IMR-90 (cell line): Measurements from ENCODE around the gene MBD3L2B. TPM values are rescaled to one million over a fixed set of nuclear protein-coding genes. Genes with fewer than 3 reads are reported as not detected.

Experiments
- ATAC-seq: fragments of 200-7000 bp; cut with Tn5 transposase; 2 replicates; pipeline ENCODE4 v1.9.1; 2020; ENCODE audit warnings: low read depth, mild to moderate bottlenecking, moderate library complexity
- BruUV-seq: library from RNA; stranded (reverse); fragments of 400-500 nt; replicated peaks from 2 replicates; lab custom pipeline; 2021; lab: Mats Ljungman, UMichigan
- CTCF ChIA-PET: fragments of 300-600 bp; formaldehyde crosslinking; extraction: SDS; loops from one replicate; lab custom pipeline; 2021; ENCODE audit warnings: antibody characterized with exemption; lab: Yijun Ruan, JAX
- POLR2A ChIA-PET: fragments of 300-600 bp; sonication (Branson Sonifier 250); formaldehyde crosslinking; loops from one replicate; lab custom pipeline; 2022; ENCODE audit warnings: antibody characterized with exemption; ENCODE audit not compliant: unreplicated experiment; lab: Charles Lee
- DNase-seq: peaks from one replicate; pipeline ENCODE4 v3.0.0; 2013
- H2AFZ ChIP-seq: replicated peaks from 2 replicates; pipeline ENCODE3; 2013; ENCODE audit warnings: low read length, mild to moderate bottlenecking; ENCODE audit not compliant: poor library complexity
- H2AK5ac ChIP-seq: 2 replicates; pipeline ENCODE4 v1.6.1; 2013; ENCODE audit warnings: low read depth, low read length, inconsistent platforms
- H2AK9ac ChIP-seq: replicated peaks from 2 replicates; pipeline ENCODE3; 2013; ENCODE audit warnings: mild to moderate bottlenecking, low read depth, low read length, moderate library complexity; ENCODE audit not compliant: poor library complexity
- H2BK120ac ChIP-seq: 2 replicates; pipeline ENCODE4 v1.6.1; 2013; ENCODE audit warnings: low read depth, low read length, inconsistent platforms
- H2BK15ac ChIP-seq: 3 replicates; pipeline ENCODE4 v1.6.1; 2013; ENCODE audit warnings: low read depth, low read length, inconsistent platforms
- H2BK20ac ChIP-seq: 2 replicates; pipeline ENCODE4 v1.6.1; 2013; ENCODE audit warnings: low read depth, mild to moderate bottlenecking, inconsistent platforms, low read length, moderate library complexity
- H2BK5ac ChIP-seq: 2 replicates; pipeline ENCODE4 v1.6.1; 2013; ENCODE audit warnings: mild to moderate bottlenecking, low read depth, low read length, inconsistent platforms; ENCODE audit not compliant: poor library complexity, severe bottlenecking
- H3K14ac ChIP-seq: replicated peaks from 2 replicates; pipeline ENCODE4 v1.6.1; 2013; ENCODE audit warnings: low read depth, low read length, inconsistent platforms
- H3K18ac ChIP-seq: 2 replicates; pipeline ENCODE4 v1.6.1; 2013; ENCODE audit warnings: low read depth, low read length, control low read depth
- H3K23ac ChIP-seq: 2 replicates; pipeline ENCODE4 v1.6.1; 2013; ENCODE audit warnings: low read depth, low read length, inconsistent platforms
- H3K27ac ChIP-seq: 2 replicates; pipeline ENCODE4 v1.5.1; 2013; ENCODE audit warnings: mild to moderate bottlenecking, control low read depth, low read length; ENCODE audit not compliant: insufficient read depth
- H3K27me3 ChIP-seq: 2 replicates; pipeline ENCODE4 v1.6.1; 2013; ENCODE audit warnings: low read length; ENCODE audit not compliant: control insufficient read depth, insufficient read depth
- H3K36me3 ChIP-seq: 2 replicates; pipeline ENCODE4 v1.6.1; 2013; ENCODE audit warnings: low read length, mixed read lengths; ENCODE audit not compliant: control insufficient read depth, insufficient read depth
- H3K4ac ChIP-seq: 2 replicates; pipeline ENCODE4 v1.6.1; 2013; ENCODE audit warnings: low read depth, low read length, inconsistent platforms
- H3K4me1 ChIP-seq: 2 replicates; pipeline ENCODE4 v1.6.1; 2013; ENCODE audit warnings: low read length, mixed read lengths; ENCODE audit not compliant: control insufficient read depth, insufficient read depth
- H3K4me2 ChIP-seq: 2 replicates; pipeline ENCODE4 v1.6.1; 2013; ENCODE audit warnings: low read depth, mild to moderate bottlenecking, control low read depth, low read length, moderate library complexity
- H3K4me3 ChIP-seq: 2 replicates; pipeline ENCODE4 v1.5.1; 2013; ENCODE audit warnings: low read depth, mild to moderate bottlenecking, control low read depth, low read length, moderate library complexity; ENCODE audit not compliant: insufficient read depth
- H3K56ac ChIP-seq: 2 replicates; pipeline ENCODE4 v1.6.1; 2013; ENCODE audit warnings: low read length, inconsistent platforms; ENCODE audit not compliant: insufficient read depth; ENCODE audit errors: extremely low read depth
- H3K79me1 ChIP-seq, 2 experiments: 2 replicates each; pipeline ENCODE4 v1.6.1; 2013; ENCODE audit warnings: low read length in 2 of 2, inconsistent platforms in 1 of 2, low read depth in 1 of 2
- H3K9ac ChIP-seq: 2 replicates; pipeline ENCODE4 v1.6.1; 2013; ENCODE audit warnings: low read depth, low read length, control low read depth
- H3K9me1 ChIP-seq: 2 replicates; pipeline ENCODE4 v1.6.1; 2013; ENCODE audit warnings: low read length, inconsistent platforms; ENCODE audit not compliant: insufficient read depth
- H3K9me3 ChIP-seq: 2 replicates; pipeline ENCODE4 v1.6.1; 2013; ENCODE audit warnings: low read length; ENCODE audit not compliant: control insufficient read depth, insufficient read depth
- H4K20me1 ChIP-seq: 2 replicates; pipeline ENCODE4 v1.6.1; 2013; ENCODE audit warnings: low read length, inconsistent platforms; ENCODE audit not compliant: insufficient read depth
- H4K5ac ChIP-seq: 2 replicates; pipeline ENCODE4 v1.6.1; 2013; ENCODE audit warnings: mild to moderate bottlenecking, low read depth, low read length, control low read depth
- H4K8ac ChIP-seq, 2 experiments: 2 replicates each; pipeline ENCODE4 v1.6.1; 2013; ENCODE audit warnings: low read depth in 2 of 2, low read length in 2 of 2, control low read depth in 1 of 2, inconsistent platforms in 1 of 2
- H4K91ac ChIP-seq: 2 replicates; pipeline ENCODE4 v1.6.1; 2013; ENCODE audit warnings: low read depth, low read length, inconsistent platforms; ENCODE audit not compliant: insufficient read depth
- CHD1 ChIP-seq: IDR thresholded peaks from 2 replicates; pipeline ENCODE4 v1.6.1; 2012; ENCODE audit warnings: low read depth, low read length, improper control_type of control experiment
- FOS ChIP-seq: fragments of 150-350 bp; IDR thresholded peaks from 2 replicates; pipeline ENCODE4 v1.6.1; 2016; ENCODE audit warnings: low read depth, low read length
- MAFK ChIP-seq: IDR thresholded peaks from 2 replicates; pipeline ENCODE4 v1.6.1; 2012; ENCODE audit warnings: low read depth, low read length, improper control_type of control experiment
- WGBS, 2 experiments: methylation state at CpG; one replicate each; pipeline versions ENCODE4 v1.1.5 to v1.1.7; 2013; ENCODE audit warnings: missing lambda C conversion rate in 2 of 2; ENCODE audit not compliant: insufficient read length in 1 of 2; ENCODE audit errors: extremely low coverage in 2 of 2; 5-methylcytosine and 5-hydroxymethylcytosine counted together
- dilution Hi-C: fragments of 300-500 bp; cut with HindIII; formaldehyde crosslinking; loops from one replicate; pipeline ENCODE4 v1.14.3; 2018; ENCODE audit warnings: low sequenced_read_pairs; ENCODE audit not compliant: unreplicated experiment
- in situ Hi-C: fragments of 300-500 bp; cut with MboI; formaldehyde crosslinking; loops from 3 replicates; pipeline ENCODE4 v1.14.3; 2019; ENCODE audit warnings: low sequenced_read_pairs, inconsistent platforms, mixed read lengths
- intact Hi-C: fragments of 100-400 bp; cut with micrococcal nuclease; formaldehyde crosslinking; loops from 2 replicates; pipeline ENCODE4 v1.10.0; 2022
- polyA plus RNA-seq, 3 experiments: library from polyadenylated mRNA; depleted of rRNA; stranded (reverse); fragments of >200 nt; gene quantifications; 2 replicates each; pipeline ENCODE4 v1.2.3, GENCODE V29; 2012; ENCODE audit warnings: low replicate concordance in 1 of 3
- total RNA-seq: library from RNA; depleted of rRNA; stranded (reverse); fragments of >200 nt; gene quantifications from 2 replicates; pipeline ENCODE4 v1.2.3, GENCODE V29; 2012

The MBD3L2B gene
- total and polyA plus RNA-seq, 2 of the 4 experiments (the other 2 are of a cell fraction), result not detected

- H2BK120ac ChIP-seq, result no peak overlapping the region
- BruUV-seq, result no TSS peak
- 67% methylated on average over 3 of the region's 12 CpGs; no CpG with 5 or more reads in 1 of the 2 experiments for WGBS, 2 experiments
- H3K9ac ChIP-seq, result no peak overlapping the region
- ATAC-seq (no peak), DNase-seq (no peak)
- intact Hi-C loops, result no loop called here
- in situ Hi-C loops, result no loop called here
- ChIA-PET POLR2A (no interaction called here), CTCF (no interaction called here)
- no peaks in the 10 kb centered on the region for H3K36me3 ChIP-seq
- H4K8ac ChIP-seq, result no peak overlapping the region
- H2BK15ac ChIP-seq, result no peak overlapping the region
- H2AFZ ChIP-seq, result no peak overlapping the region
- no peak overlapping the region for H2AK9ac ChIP-seq
- no peak overlapping the region for H3K27ac ChIP-seq
- H3K9me1 ChIP-seq, result no peaks in the 10 kb centered on the region
- TF ChIP-seq FOS (no peak), MAFK (no peak), CHD1 (no peak)
- no peak overlapping the region for H2AK5ac ChIP-seq
- no peak overlapping the region for H3K14ac ChIP-seq
- dilution Hi-C loops, result no loop called here
- no peak overlapping the region for H3K23ac ChIP-seq
- H3K27me3 ChIP-seq, result no peaks in the 10 kb centered on the region
- no peak overlapping the region for H3K56ac ChIP-seq
- no peak overlapping the region for H3K4me2 ChIP-seq
- H3K9me3 ChIP-seq, result peaks cover 15% of the 10 kb centered on the region
- no peaks in the 10 kb centered on the region for H4K20me1 ChIP-seq
- H4K5ac ChIP-seq, result no peak overlapping the region
- H2BK5ac ChIP-seq, result no peak overlapping the region
- no peak overlapping the region for H3K4ac ChIP-seq
- H2BK20ac ChIP-seq, result no peak overlapping the region
- H3K18ac ChIP-seq, result no peak overlapping the region
- H3K79me1 ChIP-seq, result no peaks in the 10 kb centered on the region
- H3K4me3 ChIP-seq, result no peak overlapping the region
- no peaks in the 10 kb centered on the region for H3K4me1 ChIP-seq
- no peak overlapping the region for H4K91ac ChIP-seq
Observed at GRCh38 chr19:7010722-7011593, 10.3 kb downstream of the MBD3L2B start.
